ENCODE results near the gene NUP160. TPM values are rescaled to one million over a fixed set of nuclear protein-coding genes. Genes with fewer than 3 reads are reported as not detected.
A peak's percentile ranks its signal among the peaks of the same experiment; 100 is the strongest.

Gene NUP160
- total RNA-seq, 5 donors from 2014 or later (not counting 1 experiment from before 2014, with no cell fraction given): 47.1 to 65.6 (median 52.5) TPM

- no peak overlapping the region for H3K27ac ChIP-seq (ENCODE audit: low read length)
- peak in 1 of 4 experiments; percentile 58 for ATAC-seq (replicated peaks in 1 of 4)
- Mint-ChIP-seq H3K27ac (peak overlapping the region in 1 of 2 donors; percentile 46), H3K4me3 (no peak overlapping the region), H3K4me1 (peaks cover 24 to 44% (median 28%) of the 10 kb centered on the region in 3 donors), H3K9me3 (no peaks in the 10 kb centered on the region), H3K36me3 (no peaks in the 10 kb centered on the region), H3K27me3 (no peaks in the 10 kb centered on the region)
- no peaks in the 10 kb centered on the region for H3K9me3 ChIP-seq
- WGBS (ENCODE audit: insufficient coverage): no CpG with 5 or more reads among the region's 2 CpGs
- POLR2A ChIA-PET: interaction anchor here in 1 of 2 donors (0.6 to 0.7 kb wide), 2 partner anchors 8 to 16 kb away, joined by 5 read pairs; no protein-coding TSS in a partner anchor
- CTCF ChIA-PET: no interaction called here
- H3K4me3 ChIP-seq (ENCODE audit: control insufficient read depth in 1 of 2, extremely low read depth in 1 of 2, low read length in 1 of 2): no peak overlapping the region
- no peaks in the 10 kb centered on the region for H3K27me3 ChIP-seq (replicated peaks in 1 of 2; ENCODE audit: control insufficient read depth in 2 of 2, extremely low read depth in 1 of 2, insufficient read depth in 2 of 2, low read length in 1 of 2)
- H3K4me1 ChIP-seq (ENCODE audit: control insufficient read depth in 1 of 2, extremely low read depth in 1 of 2, insufficient read depth in 2 of 2, low read length in 2 of 2): peaks cover 11 to 21% of the 10 kb centered on the region in 2 experiments
- H3K36me3 ChIP-seq (ENCODE audit: control insufficient read depth in 2 of 2, extremely low read depth in 1 of 2, insufficient read depth in 1 of 2, low read length in 1 of 2): no peaks in the 10 kb centered on the region
- no peak for DNase-seq
These were observed 9.3 kb upstream of the NUP160 start for GRCh38 chr11:47857485-47857884.

DNA sequence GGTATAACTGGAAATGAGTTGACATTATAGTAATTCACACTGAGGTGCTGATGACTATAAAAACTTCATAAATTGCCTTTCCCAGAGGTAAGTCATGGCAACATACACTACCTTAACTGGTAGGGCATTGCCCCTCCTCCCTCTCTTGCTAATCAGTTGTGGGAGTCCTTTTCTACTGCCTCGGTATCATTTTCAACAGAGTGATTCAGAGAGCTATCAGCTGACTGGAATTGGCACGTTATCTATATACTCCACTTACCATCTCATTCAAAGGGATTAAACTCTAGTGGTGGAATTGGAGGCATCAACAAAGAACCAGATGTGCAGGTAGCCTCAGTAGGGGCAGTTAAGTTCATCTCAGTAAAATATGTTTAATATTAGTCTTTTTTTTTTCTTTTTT, 8.0 kb upstream of the NUP160 start:
- ChIA-PET POLR2A (interaction anchor here in 1 of 2 donors (0.6 kb wide), 1 partner anchor 41 kb away, joined by 6 read pairs; no protein-coding TSS in a partner anchor), CTCF (interaction anchor here (0.5 to 0.7 kb wide), 3 partner anchors 52 to 968 kb away, joined by 3 to 4 read pairs (median 3); no protein-coding TSS in a partner anchor)
- no peak overlapping the region for H3K4me3 ChIP-seq (ENCODE audit: control insufficient read depth in 1 of 2, extremely low read depth in 1 of 2, low read length in 1 of 2)
- no peaks in the 10 kb centered on the region for H3K9me3 ChIP-seq
- peaks cover 6 to 11% of the 10 kb centered on the region in 2 experiments for H3K4me1 ChIP-seq (ENCODE audit: control insufficient read depth in 1 of 2, extremely low read depth in 1 of 2, insufficient read depth in 2 of 2, low read length in 2 of 2)
- no peak for DNase-seq
- H3K9me3 Mint-ChIP-seq: no peaks in the 10 kb centered on the region
- no peak overlapping the region for H3K4me3 Mint-ChIP-seq
- H3K4me1 Mint-ChIP-seq: peaks cover 21 to 46% (median 25%) of the 10 kb centered on the region in 3 donors
- WGBS (ENCODE audit: insufficient coverage): no CpG with 5 or more reads among the region's 2 CpGs
- H3K36me3 Mint-ChIP-seq: no peaks in the 10 kb centered on the region
- H3K36me3 ChIP-seq (ENCODE audit: control insufficient read depth in 2 of 2, extremely low read depth in 1 of 2, insufficient read depth in 1 of 2, low read length in 1 of 2): no peaks in the 10 kb centered on the region
- no peak overlapping the region for H3K27ac ChIP-seq (ENCODE audit: low read length)
- no peaks in the 10 kb centered on the region for H3K27me3 Mint-ChIP-seq
- ATAC-seq (replicated peaks in 1 of 4): no peak
- H3K27me3 ChIP-seq (replicated peaks in 1 of 2; ENCODE audit: control insufficient read depth in 2 of 2, extremely low read depth in 1 of 2, insufficient read depth in 2 of 2, low read length in 1 of 2): no peaks in the 10 kb centered on the region
- H3K27ac Mint-ChIP-seq: no peak overlapping the region

- no CpG with 5 or more reads among the region's 3 CpGs for WGBS (ENCODE audit: insufficient coverage)
These were observed 6.5 kb upstream of the NUP160 start for GRCh38 chr11:47854667-47855066.

GRCh38 chr11:47852053-47852452, 3.9 kb upstream of the NUP160 start:
- no peaks in the 10 kb centered on the region for H3K27me3 Mint-ChIP-seq
- H3K4me1 Mint-ChIP-seq: peaks cover 38 to 54% (median 42%) of the 10 kb centered on the region in 3 donors
- DNase-seq (no peak), ATAC-seq (replicated peaks in 1 of 4) (no peak)
- Histone ChIP-seq H3K4me3 (ENCODE audit: control insufficient read depth in 1 of 2, extremely low read depth in 1 of 2, low read length in 1 of 2) (no peak overlapping the region), H3K27me3 (replicated peaks in 1 of 2; ENCODE audit: control insufficient read depth in 2 of 2, extremely low read depth in 1 of 2, insufficient read depth in 2 of 2, low read length in 1 of 2) (no peaks in the 10 kb centered on the region), H3K27ac (ENCODE audit: low read length) (peak overlapping the region; percentile 68), H3K4me1 (ENCODE audit: control insufficient read depth in 1 of 2, extremely low read depth in 1 of 2, insufficient read depth in 2 of 2, low read length in 2 of 2) (peaks cover 28 to 38% of the 10 kb centered on the region in 2 experiments), H3K36me3 (ENCODE audit: control insufficient read depth in 2 of 2, extremely low read depth in 1 of 2, insufficient read depth in 1 of 2, low read length in 1 of 2) (no peaks in the 10 kb centered on the region), H3K9me3 (no peaks in the 10 kb centered on the region)
- H3K36me3 Mint-ChIP-seq: peaks cover 2% of the 10 kb centered on the region
- peak overlapping the region; percentile 96 for H3K27ac Mint-ChIP-seq
- no peaks in the 10 kb centered on the region for H3K9me3 Mint-ChIP-seq
- ChIA-PET POLR2A (interaction anchor here in 1 of 2 donors (0.5 kb wide), 1 partner anchor 146 kb away, joined by 10 read pairs; no protein-coding TSS in a partner anchor), CTCF (interaction anchor here in 1 of 2 donors (0.5 kb wide), 1 partner anchor 56 kb away, joined by 9 read pairs; no protein-coding TSS in a partner anchor)
- 100% methylated on average over 1 of the region's 6 CpGs for WGBS (ENCODE audit: insufficient coverage)
- H3K4me3 Mint-ChIP-seq: peak overlapping the region in 1 of 3 donors; percentile 28

More at GRCh38 chr11:47854667-47855066, 6.5 kb upstream of the NUP160 start:
- DNase-seq (no peak), ATAC-seq (replicated peaks in 1 of 4) (no peak)
- CTCF ChIA-PET: interaction anchor here (0.6 to 1.4 kb wide), 5 partner anchors 79 to 1155 kb away, joined by 3 to 6 read pairs (median 4); no protein-coding TSS in a partner anchor
- Histone ChIP-seq H3K36me3 (ENCODE audit: control insufficient read depth in 2 of 2, extremely low read depth in 1 of 2, insufficient read depth in 1 of 2, low read length in 1 of 2) (no peaks in the 10 kb centered on the region), H3K9me3 (no peaks in the 10 kb centered on the region), H3K4me1 (ENCODE audit: control insufficient read depth in 1 of 2, extremely low read depth in 1 of 2, insufficient read depth in 2 of 2, low read length in 2 of 2) (peaks cover 18 to 24% of the 10 kb centered on the region in 2 experiments), H3K27me3 (replicated peaks in 1 of 2; ENCODE audit: control insufficient read depth in 2 of 2, extremely low read depth in 1 of 2, insufficient read depth in 2 of 2, low read length in 1 of 2) (no peaks in the 10 kb centered on the region), H3K4me3 (ENCODE audit: control insufficient read depth in 1 of 2, extremely low read depth in 1 of 2, low read length in 1 of 2) (no peak overlapping the region), H3K27ac (ENCODE audit: low read length) (no peak overlapping the region)
- Mint-ChIP-seq H3K4me1 (peaks cover 32 to 50% (median 32%) of the 10 kb centered on the region in 3 donors), H3K9me3 (no peaks in the 10 kb centered on the region), H3K36me3 (no peaks in the 10 kb centered on the region), H3K27me3 (no peaks in the 10 kb centered on the region), H3K4me3 (no peak overlapping the region), H3K27ac (no peak overlapping the region)
- POLR2A ChIA-PET: interaction anchor here in 1 of 2 donors (0.7 kb wide), 2 partner anchors 83 to 149 kb away, joined by 4 to 7 read pairs; no protein-coding TSS in a partner anchor

DNA sequence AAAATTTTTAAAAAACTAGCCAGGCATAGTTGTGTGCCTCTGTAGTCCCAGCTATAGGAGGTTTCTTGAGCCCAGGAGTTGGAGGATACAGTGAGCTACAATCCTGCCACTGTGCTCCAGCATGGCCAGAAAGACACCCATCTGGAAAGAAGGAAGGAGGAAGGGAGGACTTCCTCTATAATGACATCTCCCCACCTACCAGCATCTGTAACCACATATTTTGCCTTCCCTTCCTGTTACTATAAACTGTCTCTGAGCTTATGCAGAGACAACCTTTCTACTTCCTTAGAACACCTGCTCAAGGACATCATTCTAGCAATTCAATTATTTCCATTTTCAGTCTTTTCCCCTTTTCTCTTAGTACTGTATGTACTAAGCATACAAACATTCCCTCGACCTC, 2.2 kb upstream of the NUP160 start:
- H3K27ac ChIP-seq (ENCODE audit: low read length): peak overlapping the region; percentile 33
- WGBS (ENCODE audit: insufficient coverage): no CpG with 5 or more reads among the region's 1 CpG
- Mint-ChIP-seq H3K27ac (peak overlapping the region; percentile 86 to 87), H3K4me1 (peaks cover 53 to 62% (median 56%) of the 10 kb centered on the region in 3 donors), H3K36me3 (peaks cover 11% of the 10 kb centered on the region), H3K27me3 (no peaks in the 10 kb centered on the region), H3K9me3 (no peaks in the 10 kb centered on the region), H3K4me3 (peak overlapping the region; percentile 1 to 35 (median 21))
- H3K36me3 ChIP-seq (ENCODE audit: control insufficient read depth in 2 of 2, extremely low read depth in 1 of 2, insufficient read depth in 1 of 2, low read length in 1 of 2): no peaks in the 10 kb centered on the region
- DNase-seq (peak in 1 of 35 experiments; percentile 24), ATAC-seq (replicated peaks in 1 of 4) (peak in 2 of 4 experiments; percentile 21 to 28)
- ChIA-PET POLR2A (interaction anchor here (0.5 to 1.2 kb wide), 5 partner anchors 9 to 272 kb away, joined by 3 to 4 read pairs (median 3); partner anchors contain the start of gene KBTBD4 (in 1 of the 2)), CTCF (interaction anchor here in 1 of 2 donors (0.6 kb wide), 3 partner anchors 185 to 314 kb away, joined by 3 read pairs; no protein-coding TSS in a partner anchor)
- no peaks in the 10 kb centered on the region for H3K27me3 ChIP-seq (replicated peaks in 1 of 2; ENCODE audit: control insufficient read depth in 2 of 2, extremely low read depth in 1 of 2, insufficient read depth in 2 of 2, low read length in 1 of 2)
- no peaks in the 10 kb centered on the region for H3K9me3 ChIP-seq
- H3K4me3 ChIP-seq (ENCODE audit: control insufficient read depth in 1 of 2, extremely low read depth in 1 of 2, low read length in 1 of 2): no peak overlapping the region
- peaks cover 29 to 48% of the 10 kb centered on the region in 2 experiments for H3K4me1 ChIP-seq (ENCODE audit: control insufficient read depth in 1 of 2, extremely low read depth in 1 of 2, insufficient read depth in 2 of 2, low read length in 2 of 2)

DNA sequence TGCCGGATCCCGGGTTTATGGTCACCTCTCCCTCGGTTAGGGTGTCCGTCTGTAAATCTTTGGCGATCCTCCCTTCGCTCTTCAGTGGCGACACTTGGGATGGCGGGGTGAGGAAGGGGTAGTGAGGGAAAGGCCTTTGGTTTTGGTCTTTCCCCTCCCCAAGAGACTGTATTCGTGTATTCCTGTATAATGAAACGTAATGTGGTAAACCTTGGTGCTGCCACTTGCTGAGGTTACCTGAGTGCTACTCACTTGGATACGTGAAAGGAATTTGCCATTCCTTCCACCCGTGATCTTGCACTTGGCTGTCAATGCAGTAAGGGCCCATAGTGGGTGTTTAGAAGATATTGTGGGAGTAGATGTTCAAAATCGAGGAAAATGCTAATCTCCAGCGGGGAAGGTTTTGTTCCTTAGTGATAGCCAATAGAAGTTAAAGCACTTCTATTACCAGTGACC, 578 bp upstream of the NUP160 start:
- H3K36me3 Mint-ChIP-seq: peaks cover 12% of the 10 kb centered on the region
- DNase-seq: no peak
- H3K4me1 Mint-ChIP-seq: peaks cover 55 to 65% (median 58%) of the 10 kb centered on the region in 3 donors
- peak overlapping the region; percentile 97 to 98 (median 97) for H3K4me3 Mint-ChIP-seq
- no peaks in the 10 kb centered on the region for H3K27me3 Mint-ChIP-seq
- Histone ChIP-seq H3K9me3 (no peaks in the 10 kb centered on the region), H3K4me3 (ENCODE audit: control insufficient read depth in 1 of 2, extremely low read depth in 1 of 2, low read length in 1 of 2) (peak overlapping the region; percentile 92 to 100), H3K4me1 (ENCODE audit: control insufficient read depth in 1 of 2, extremely low read depth in 1 of 2, insufficient read depth in 2 of 2, low read length in 2 of 2) (peaks cover 29 to 48% of the 10 kb centered on the region in 2 experiments), H3K27me3 (replicated peaks in 1 of 2; ENCODE audit: control insufficient read depth in 2 of 2, extremely low read depth in 1 of 2, insufficient read depth in 2 of 2, low read length in 1 of 2) (no peaks in the 10 kb centered on the region), H3K36me3 (ENCODE audit: control insufficient read depth in 2 of 2, extremely low read depth in 1 of 2, insufficient read depth in 1 of 2, low read length in 1 of 2) (peaks cover 0 to 4% of the 10 kb centered on the region in 2 donors), H3K27ac (ENCODE audit: low read length) (peak overlapping the region; percentile 89)
- CTCF ChIA-PET: interaction anchor here in 1 of 2 donors (0.5 to 1.1 kb wide), 2 partner anchors 191 to 259 kb away, joined by 4 to 5 read pairs; no protein-coding TSS in a partner anchor
- H3K9me3 Mint-ChIP-seq: no peaks in the 10 kb centered on the region
- H3K27ac Mint-ChIP-seq: peak overlapping the region; percentile 96 to 99
- no peak for ATAC-seq (replicated peaks in 1 of 4)
- WGBS (ENCODE audit: insufficient coverage): 23% methylated on average over 5 of the region's 14 CpGs
- POLR2A ChIA-PET: interaction anchor here in 1 of 2 donors (0.5 to 1.0 kb wide), 2 partner anchors 10 to 1528 kb away, joined by 4 read pairs; no protein-coding TSS in a partner anchor

Data from T-cell (primary cell).